HL-60 (cell line): ENCODE measurements around the gene PARD3.

Experiments used
- GABPA ChIP-seq: IDR thresholded peaks from 2 replicates; pipeline ENCODE4 v1.6.1; 2012; ENCODE audit warnings: low read depth
- POLR2AphosphoS5 ChIP-seq: IDR thresholded peaks from 2 replicates; pipeline ENCODE4 v1.6.1; 2012; ENCODE audit warnings: low read depth
- SPI1 ChIP-seq: IDR thresholded peaks from 2 replicates; pipeline ENCODE4 v1.6.1; 2012; ENCODE audit warnings: low read depth, mild to moderate bottlenecking, borderline replicate concordance
- TF ChIP-seq, protein P1 (sequence below): IDR thresholded peaks from one replicate; pipeline ENCODE4 v1.5.1; 2011; ENCODE audit warnings: low read length, control low read depth, inconsistent platforms; ENCODE audit not compliant: insufficient read depth
- TF ChIP-seq, protein P2 (sequence below): IDR thresholded peaks from 2 replicates; pipeline ENCODE4 v1.6.1; 2012; ENCODE audit warnings: low read depth; ENCODE audit not compliant: insufficient replicate concordance

DNA sequence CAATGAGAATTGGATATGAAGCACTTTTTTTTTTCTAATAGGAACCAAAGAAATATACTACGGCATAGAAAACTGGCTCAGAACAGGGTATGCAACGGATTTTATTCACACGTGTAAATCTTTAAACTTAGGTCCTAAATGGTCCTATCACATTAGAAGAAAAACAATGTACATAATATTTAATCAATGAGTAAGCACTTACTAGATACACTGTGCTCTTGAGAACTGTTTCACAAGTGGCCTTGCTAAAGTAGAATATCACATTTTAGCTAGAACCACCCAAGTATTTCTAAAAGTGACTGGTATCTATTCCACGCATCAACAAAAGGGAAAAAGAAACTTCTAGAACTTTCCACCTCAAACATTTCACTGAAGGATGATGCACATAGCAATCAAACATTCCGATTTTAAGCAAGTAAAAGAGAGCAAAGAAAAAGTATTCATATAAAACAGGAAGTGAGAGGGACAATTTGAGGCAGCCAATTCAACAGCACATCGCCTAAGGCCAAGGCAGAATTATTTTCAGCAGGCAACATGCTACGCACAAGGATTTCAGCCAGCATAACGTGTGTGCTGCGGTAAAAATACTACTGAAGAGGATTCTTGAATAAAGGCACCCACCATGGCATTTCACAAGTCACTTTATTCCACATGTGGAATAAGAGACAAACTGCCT lies 55.8 kb downstream of the PARD3 start:
- TF ChIP-seq GABPA (no peak), POLR2AphosphoS5 (no peak), SPI1 (peak; percentile 27; the same call in 1 of the 2 replicates)
- TF ChIP-seq, protein P1, sequence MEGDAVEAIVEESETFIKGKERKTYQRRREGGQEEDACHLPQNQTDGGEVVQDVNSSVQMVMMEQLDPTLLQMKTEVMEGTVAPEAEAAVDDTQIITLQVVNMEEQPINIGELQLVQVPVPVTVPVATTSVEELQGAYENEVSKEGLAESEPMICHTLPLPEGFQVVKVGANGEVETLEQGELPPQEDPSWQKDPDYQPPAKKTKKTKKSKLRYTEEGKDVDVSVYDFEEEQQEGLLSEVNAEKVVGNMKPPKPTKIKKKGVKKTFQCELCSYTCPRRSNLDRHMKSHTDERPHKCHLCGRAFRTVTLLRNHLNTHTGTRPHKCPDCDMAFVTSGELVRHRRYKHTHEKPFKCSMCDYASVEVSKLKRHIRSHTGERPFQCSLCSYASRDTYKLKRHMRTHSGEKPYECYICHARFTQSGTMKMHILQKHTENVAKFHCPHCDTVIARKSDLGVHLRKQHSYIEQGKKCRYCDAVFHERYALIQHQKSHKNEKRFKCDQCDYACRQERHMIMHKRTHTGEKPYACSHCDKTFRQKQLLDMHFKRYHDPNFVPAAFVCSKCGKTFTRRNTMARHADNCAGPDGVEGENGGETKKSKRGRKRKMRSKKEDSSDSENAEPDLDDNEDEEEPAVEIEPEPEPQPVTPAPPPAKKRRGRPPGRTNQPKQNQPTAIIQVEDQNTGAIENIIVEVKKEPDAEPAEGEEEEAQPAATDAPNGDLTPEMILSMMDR, result no peak
- TF ChIP-seq, protein P2, sequence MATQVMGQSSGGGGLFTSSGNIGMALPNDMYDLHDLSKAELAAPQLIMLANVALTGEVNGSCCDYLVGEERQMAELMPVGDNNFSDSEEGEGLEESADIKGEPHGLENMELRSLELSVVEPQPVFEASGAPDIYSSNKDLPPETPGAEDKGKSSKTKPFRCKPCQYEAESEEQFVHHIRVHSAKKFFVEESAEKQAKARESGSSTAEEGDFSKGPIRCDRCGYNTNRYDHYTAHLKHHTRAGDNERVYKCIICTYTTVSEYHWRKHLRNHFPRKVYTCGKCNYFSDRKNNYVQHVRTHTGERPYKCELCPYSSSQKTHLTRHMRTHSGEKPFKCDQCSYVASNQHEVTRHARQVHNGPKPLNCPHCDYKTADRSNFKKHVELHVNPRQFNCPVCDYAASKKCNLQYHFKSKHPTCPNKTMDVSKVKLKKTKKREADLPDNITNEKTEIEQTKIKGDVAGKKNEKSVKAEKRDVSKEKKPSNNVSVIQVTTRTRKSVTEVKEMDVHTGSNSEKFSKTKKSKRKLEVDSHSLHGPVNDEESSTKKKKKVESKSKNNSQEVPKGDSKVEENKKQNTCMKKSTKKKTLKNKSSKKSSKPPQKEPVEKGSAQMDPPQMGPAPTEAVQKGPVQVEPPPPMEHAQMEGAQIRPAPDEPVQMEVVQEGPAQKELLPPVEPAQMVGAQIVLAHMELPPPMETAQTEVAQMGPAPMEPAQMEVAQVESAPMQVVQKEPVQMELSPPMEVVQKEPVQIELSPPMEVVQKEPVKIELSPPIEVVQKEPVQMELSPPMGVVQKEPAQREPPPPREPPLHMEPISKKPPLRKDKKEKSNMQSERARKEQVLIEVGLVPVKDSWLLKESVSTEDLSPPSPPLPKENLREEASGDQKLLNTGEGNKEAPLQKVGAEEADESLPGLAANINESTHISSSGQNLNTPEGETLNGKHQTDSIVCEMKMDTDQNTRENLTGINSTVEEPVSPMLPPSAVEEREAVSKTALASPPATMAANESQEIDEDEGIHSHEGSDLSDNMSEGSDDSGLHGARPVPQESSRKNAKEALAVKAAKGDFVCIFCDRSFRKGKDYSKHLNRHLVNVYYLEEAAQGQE, result no peak
